GM19025 (cell line): ENCODE measurements around the gene CCL25.
A peak's percentile ranks its signal among the peaks of the same experiment; 100 is the strongest.

Experiments used
- ATAC-seq: cut with Tn5 transposase; IDR thresholded peaks from one replicate; pipeline ENCODE4 v1.9.1; 2021; ENCODE audit warnings: mild to moderate bottlenecking, low read depth, moderate library complexity; ENCODE audit not compliant: unreplicated experiment

CCL25 gene

DNA sequence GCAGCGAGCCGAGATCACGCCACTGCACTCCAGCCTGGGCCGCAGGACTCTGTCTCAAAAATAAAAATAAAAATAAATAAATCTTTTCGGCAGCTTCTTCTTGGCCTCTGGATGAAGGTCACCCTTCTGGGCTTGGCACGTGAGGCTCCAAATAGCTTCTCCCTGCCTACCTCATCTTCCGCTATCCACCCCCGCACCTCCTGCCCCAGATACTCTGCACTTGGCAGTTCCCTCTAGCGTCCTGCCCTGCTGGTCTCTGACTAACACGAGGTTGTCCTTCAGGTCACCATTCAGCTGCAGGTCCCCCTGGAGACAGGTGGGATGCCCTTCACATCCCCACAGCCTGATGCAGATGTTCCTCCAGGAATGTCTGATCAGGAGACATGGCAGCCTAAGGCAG lies 8.5 kb upstream of the CCL25 start:
- no peak for ATAC-seq

DNA sequence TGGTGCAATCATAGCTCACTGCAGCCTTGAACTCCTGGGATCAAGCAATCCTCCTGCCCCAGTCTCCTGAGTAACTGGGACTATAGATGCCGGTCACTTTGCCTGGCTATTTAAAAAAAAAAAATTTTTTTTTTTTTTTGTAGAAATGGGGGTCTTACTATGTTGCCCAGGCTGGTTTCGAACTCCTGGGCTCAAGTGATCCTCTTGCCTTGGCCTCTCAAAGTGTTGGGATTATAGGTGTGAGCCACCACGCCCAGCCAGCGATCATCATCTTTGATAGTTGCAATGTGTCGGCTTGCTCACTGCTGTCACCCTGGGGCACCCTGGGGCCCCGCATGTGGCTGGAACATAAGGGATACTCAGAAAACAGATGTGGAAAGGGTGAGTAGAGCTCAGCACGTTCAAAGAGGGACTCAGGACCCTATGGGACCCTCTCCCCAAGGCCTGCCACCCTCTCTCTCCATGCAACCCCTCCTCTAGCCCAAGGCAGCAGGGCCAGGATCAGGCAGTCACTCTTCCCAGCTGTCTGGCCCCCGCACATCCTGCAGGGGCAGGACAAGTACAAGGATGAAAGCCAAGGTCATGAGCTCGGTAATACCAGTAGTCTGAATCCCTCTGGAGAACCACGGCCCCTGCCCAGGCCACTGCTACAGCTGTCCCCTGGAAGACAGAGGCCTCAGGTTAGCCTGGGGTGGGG lies 6.5 kb upstream of the CCL25 start:
- no peak for ATAC-seq

DNA sequence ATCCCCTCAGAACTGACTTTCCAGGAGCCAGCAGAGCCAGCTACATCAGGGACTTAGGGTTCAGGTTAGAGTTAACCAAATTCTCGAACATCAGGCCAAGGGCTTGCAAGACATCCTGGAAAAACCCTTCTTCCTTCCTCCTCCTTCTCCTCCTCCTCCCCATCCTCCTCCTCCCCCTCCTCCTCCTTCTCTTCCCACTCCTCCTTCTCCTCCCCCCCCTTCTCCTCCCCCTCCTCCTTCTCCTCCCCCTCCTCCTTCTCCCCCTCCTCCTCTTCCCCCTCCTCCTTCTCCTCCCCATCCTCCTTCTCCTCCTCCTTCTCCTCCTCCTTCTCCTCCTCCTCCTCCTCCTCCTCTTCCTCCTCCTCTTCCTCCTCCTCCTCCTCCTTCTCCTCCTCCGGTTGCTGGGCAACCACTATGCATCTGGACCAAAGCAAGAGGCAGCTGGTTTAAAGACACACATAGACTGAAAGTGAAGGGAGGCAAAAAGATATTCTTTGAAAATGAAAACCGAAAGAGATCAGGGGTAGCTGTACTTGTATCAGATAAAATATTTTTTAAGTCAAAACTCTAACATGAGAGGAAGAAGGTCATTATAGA lies 5.9 kb upstream of the CCL25 start:
- ATAC-seq = no peak

DNA sequence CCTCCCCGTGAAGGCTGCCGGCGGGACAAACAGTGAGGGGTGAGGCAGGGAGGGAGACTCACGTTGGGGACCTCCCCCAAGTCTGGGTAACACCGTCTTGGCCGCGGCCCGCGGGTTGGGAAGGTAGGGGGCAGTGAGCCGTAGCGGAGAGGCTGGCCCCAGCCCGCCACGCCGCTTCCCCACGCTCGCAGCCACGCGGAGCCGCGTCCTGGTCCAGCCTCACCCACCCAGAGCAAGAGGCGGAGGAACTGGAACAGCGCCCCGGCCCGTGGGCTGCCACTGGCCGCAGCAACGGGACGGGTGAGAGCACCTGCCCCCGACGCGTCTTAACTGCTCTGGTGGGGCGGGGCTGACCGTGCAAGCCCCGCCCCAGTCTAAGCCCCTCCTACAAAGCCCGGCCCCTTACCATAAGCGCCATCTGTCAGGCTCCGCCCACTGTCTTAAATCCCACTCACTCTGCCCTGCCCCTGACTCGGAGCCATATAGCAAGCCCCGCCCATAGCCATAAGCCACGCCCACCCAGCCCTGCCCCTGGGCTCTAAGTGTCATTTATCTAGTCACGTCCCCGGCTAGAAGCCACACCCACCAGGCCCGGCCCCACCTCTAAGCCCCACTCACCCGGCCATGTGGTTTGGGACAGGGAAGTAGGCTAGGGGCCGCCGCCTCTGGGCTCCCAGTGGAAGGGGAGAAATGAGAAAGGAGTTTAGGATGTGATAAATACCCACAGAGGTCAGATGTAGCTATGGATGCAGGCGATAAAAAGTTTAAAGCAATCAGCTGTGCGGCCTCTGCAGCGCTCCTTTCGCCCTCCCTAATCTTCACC lies 2.1 kb upstream of the CCL25 start:
- peak; percentile 71 for ATAC-seq

DNA sequence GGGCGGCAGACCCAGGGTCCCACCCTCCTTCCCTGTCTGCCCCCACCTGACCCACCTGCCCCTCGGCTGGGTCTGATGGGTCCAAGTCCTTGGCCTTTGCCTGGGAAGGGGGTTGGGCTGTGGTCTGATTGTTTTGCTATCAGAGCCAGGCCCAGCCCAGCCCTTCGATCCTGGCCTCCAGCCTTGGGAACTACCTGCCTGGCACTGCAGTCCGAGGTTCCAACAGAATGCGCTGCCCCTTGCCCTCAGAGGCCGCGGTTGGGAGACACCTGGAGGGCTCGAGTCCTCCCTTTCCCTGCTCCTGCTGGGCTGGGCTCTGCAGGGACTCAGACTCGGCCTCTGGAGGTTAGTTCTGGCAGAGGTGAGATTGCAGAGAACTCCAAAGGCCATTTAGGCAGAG lies 1.6 kb downstream of the CCL25 start:
- ATAC-seq = no peak

DNA sequence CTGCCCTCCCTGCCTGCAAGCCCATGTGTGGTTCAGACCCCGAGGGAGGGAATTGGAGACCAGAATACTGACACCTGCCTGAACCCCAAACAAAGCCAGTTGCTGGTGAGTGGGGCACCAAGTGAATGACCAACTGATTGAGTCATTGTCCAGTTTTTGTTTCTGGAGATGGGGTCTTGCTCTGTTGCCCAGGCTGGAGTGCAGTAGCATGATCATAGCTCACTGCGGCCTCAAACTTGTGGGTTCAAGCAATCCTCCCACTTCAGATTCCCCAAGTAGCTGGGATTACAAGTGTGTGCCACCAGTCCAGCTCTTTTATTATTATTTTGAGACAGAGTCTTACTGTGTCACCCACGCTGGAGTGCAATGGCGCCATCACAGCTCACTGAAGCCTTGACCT lies 4.0 kb downstream of the CCL25 start:
- ATAC-seq = no peak

DNA sequence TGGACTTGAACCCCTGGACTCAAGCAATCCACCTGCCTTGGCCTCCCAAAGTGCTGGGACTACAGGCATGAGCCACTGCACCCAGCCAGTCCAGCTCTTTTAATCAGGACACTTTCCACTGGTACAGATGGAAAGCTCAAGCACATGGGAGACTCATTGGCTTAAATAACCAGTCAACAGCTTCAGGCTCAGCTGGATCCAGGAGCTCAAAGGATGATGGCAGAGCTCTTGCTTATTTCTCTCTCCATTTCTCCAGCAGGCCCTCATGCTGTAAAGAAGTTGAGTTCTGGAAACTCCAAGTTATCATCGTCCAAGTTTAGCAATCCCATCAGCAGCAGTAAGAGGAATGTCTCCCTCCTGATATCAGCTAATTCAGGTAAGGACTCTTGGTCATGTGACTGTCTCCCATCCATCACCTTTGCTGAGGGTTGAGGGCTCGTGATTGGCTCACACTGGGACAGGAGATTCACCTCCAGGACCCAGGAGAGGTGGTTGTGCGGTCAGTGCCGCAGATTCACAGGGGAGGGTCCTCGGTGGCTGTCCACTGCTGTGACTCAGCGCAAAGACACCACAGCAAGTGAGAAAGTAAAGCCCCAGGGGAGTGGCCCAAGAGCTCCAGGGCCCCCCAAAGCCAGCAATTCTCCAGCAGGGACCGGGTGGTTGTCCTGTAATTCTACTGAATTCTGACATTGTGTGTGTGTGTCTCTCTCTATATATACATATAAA lies 5.1 kb downstream of the CCL25 start:
- ATAC-seq = no peak

DNA sequence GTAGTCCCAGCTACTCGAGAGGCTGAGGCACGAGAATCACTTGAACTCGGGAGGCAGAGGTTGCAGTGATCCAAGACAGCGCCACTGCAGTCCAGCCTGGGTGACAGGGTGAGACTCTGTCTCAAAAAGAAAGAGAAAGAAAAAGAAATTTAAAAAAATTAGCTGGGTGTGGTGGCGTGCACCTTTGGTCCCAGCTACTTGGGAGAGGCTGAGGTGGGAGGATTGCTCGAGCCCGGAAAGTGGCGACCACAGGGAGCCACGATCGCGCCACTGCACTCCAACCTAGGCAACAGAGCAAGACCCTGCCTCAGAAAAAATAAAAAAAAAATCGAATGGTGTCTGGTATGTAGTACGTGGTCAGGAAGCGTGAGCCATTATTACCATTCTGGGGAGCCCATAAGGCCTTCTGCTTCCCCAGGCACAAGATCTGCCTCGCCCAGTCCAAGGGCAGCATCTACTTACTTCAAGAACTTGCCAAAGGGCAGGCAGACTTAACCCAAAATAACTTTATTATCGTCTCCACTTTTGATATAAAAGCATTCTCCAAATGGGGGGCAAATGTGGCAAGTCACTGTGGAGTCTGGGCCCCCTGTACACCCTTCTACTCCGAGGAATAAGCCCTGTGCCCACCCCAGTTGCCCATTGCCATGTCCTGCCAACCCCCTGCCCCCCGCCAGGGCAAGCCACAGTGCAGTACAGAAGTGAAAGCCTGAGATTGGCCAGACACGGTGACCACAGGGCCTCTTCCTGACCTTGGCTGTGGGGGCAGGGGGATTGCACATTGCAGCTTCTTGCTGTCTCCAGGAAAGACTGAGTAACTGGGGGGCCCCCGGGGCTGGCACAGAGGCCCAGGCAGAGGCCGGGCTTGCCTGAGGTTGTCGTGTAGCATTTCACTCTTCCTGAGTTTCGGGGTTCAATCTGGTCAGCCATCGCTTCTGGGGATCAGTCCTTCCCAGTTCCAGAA lies 12.6 kb downstream of the CCL25 start:
- ATAC-seq = no peak

DNA sequence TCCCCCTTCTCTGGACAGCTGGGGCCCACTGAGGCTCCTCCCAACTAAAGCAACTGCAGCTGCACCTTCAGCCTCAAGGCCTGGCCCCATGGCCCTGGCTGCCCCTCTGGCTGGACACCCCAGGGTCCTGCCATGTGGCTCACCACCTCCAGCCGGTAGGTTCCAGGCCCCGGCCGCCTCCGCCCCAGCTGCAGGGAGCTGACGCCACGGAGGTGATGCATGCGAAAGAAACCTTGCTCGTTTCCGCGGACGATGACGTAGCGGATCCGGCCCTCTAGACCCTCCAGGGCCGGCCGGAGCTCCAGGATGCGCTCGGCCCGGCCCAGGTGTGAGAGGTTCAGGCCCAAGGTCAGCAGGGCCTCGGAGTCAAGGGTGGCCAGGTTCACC lies 13.3 kb downstream of the CCL25 start:
- no peak for ATAC-seq

DNA sequence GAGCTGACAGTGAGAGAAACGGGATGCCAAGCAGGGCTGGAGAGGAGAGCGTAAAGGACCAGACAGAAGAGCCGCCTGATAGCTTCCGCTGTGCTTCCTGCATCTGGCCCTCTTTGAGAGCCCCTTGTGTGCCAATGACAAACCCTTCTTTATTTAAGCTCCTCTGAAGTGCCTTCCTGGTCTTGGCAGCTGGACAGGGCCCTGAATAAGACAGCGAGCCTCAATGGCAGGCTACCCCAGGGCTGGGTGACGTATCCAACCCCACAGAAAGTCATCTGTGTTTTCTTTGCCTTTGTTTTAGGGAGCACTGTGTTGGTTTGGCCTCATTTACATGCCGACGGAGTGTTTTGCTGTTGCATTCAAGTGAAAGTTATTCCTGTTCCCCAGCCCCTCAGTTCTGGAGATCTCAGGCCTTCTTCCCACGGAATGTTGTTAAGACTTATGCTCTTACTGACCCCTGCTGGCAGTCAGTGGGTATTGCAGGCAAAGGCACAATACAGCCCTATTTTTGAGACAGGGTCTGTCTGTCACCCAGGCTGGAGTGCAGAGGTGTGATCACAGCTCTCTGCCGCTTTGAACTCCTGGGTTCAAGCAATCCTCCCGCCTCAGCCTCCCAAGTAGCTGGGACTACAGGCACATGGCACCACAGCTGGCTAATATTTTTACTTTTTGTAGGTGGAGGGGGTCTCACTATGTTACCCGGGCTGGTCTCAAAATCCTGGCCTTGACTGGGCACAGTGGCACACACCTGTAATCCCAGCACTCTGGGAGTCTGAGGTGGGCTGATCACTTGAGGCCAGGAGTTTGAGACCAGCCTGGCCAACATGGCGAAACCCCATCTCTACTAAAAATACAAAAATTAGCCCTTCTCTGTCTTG lies 16.8 kb downstream of the CCL25 start:
- no peak for ATAC-seq

DNA sequence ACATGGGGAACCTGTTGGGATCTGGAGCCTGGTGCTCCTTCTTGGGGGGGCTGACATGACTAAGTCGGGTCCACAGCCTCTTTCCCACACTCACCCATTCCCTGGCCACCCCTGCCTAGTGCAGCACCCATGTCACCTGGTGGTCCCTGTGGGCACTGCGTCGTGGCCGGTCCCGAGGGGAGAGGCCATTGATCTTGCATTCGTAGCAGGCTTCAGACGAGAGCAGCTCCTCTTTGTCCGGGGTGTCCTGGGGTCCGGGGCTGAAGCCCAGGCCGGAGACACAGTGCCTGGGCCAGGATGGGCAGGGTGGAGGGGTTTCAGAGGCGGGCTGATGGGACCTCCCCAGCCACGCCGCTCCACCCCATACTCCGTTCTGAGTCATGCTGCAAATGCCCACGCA lies 19.4 kb downstream of the CCL25 start:
- no peak for ATAC-seq

DNA sequence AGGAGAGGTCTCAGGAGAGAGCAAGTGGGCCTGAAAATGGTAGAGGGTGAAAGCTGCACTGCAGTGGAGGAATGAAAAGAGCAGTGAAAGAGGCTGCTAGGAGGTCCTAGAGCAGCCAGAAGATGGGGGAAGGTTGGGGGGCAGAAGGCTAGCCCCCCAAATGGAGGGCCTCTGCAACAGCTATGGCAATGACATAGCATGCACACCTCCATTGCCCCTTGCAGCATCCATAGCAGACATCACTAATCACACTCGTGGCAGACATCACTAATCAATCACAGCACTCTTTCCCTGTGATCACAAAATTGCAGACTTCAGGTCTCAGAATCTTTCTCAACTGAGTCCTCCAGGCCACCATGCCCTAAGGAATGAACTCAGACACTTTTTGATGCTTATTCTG lies 21.9 kb downstream of the CCL25 start:
- no peak for ATAC-seq

DNA sequence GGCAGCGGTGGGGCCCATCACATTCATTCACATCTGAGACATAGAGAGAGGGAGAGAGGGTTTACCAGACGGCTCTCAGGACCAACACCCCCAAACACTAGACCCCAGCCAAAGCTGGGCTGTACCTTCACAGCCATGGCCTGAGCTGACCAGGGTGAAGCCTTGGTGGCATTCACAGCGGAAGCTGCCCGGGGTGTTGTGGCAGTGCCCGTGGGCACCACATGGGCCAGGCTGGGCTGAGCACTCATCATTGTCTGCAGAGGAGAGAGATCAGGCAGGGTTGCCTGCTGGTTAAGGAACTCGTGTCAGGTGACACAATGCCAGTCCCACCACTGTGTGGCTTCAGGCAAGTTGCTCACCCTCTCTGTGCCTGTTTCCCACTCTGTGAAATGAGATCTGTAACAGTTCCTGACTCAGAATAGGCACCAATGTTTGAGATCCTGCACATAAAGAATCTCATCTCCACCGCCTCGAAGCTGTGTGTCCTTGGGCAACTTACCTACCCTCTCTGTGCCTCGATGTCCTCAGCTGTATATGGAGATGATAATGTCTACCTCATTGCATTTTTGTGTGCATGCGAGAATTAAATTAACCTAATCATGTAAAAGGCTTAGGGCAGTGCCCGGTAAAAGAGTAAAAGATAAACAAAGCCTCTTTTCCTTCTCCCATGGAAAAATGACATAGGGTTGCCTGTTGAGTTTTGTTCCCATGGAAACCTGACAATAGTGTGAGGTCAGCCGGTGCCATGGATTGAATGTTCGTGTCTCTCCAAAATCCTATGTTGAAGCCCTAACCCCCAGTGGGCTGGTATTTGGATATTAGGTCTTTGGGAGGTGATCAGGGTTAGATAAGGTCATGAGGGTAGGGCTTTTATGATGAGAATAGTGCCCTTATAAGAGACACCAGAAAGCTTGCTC lies 22.9 kb downstream of the CCL25 start:
- no peak for ATAC-seq

DNA sequence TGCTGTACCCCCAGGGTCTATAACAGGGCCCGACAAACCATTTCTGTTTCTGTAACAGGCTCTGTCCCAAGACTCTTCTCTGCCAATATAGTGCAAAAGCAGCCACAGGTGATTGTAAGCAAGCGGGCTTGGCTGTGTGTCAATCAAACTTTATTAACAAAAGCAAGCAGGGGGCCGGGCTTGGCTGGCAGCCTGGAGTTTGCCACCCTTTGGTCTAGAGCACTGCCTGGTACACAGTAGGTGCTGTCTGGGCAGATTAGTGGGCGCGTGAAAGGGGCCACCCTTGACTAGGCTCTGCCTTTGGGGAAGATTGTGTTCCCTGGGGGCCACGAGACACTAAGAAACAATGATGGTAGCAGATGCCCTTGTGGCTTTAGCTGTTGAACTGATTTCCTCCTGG lies 27.4 kb downstream of the CCL25 start:
- no peak for ATAC-seq

DNA sequence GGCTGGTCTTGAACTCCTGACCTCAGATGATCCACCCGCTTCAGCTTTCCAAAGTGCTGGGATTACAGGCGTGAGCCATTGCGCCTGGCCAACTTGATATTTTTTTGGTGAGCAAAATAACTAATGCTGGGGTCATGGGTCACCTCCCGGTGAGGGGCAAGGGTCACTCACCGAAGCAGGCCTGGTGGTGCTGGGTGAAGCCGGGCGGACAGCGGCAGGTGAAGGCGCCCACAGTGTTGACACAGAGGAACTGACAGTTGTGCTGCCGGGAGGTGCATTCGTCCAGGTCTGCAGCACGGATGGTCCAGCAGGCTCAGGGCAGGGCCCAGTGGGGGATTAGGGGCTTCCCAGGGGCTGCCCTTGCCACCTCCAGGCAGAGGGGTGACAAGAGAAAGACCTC lies 28.3 kb downstream of the CCL25 start:
- ATAC-seq = no peak

DNA sequence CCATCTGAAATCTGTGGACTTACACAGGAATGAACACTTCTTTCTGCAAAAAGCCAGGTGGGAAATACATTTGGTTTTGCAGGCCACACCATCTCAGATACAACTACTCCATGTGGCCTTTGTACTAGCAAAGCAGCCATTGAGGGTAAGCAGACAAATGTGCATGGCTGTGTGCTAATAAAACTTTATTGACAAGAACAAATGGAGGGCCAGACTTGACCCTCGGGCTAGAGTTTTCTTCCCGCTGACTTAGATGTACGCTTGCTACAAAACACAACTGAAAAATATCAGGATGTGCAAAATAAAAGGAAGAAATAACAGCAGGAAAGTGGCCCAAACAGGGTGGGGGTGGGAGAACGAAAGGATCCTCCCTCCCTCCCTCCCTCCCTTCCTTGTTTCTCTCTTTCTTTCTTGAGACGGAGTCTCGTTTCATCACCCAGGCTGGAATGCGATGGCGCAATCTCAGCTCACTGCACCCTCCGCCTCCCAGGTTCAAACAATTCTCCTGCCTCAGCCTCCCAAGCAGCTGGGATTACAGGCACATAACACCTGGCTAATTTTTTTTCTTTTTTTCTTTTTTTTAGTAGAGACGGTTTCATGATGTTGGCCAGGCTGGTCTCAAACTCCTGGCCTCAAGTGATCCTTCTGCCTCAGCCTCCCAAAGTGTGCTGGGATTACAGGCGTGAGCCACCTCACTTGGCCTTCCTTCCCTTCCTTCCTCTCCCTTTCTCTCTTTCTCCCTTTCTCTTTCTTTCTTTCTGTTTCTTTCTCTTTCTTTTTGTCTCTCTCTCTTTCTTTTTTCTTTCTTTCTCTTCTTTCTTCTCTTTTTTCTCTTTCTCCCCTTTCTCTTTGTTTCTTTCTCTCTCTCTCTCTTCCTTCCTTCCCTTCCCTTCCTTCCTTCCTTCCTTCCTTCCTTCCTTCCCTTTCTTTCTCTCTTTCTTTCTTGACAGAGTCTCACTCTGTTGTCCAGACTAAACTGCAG lies 29.3 kb downstream of the CCL25 start:
- no peak for ATAC-seq

DNA sequence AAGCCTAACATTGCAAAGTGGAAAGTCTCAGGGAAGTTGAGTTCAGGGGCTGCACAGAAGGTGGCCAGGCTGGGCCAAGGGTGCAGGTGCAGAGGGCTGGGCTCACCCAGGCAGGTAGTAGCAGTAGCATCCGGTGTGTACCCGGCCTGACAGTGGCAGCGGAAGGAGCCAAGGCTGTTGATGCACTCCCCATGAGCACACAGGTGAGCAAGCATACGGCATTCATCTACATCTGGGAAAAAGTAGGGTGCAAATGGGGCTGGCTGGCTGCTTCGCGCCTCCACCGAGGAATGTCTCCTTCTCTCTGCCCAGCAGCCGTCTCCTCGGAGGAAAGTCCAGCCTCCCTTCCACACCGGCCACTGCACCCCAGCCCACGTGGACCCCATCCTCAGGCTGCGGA lies 30.6 kb downstream of the CCL25 start:
- no peak for ATAC-seq
